Stimulated activated CD4-positive, alpha-beta T cell treated with anti-CD3 and anti-CD28 coated beads, TNF-alpha, amount 100 ng/mL, for 4 hours (primary cell): ENCODE results near the gene MED15.
"Not testable (repeated sequence)": the region's sequence is repeated elsewhere in the genome, so short reads cannot be mapped to it uniquely, and the experiment has no call there.

ENCODE experiments used
- DNase-seq, 3 experiments: peaks; one replicate each; pipeline ENCODE4 v3.0.0-alpha.2; 2020; ENCODE audit warnings: low read depth in 3 of 3

MED15 gene

DNA sequence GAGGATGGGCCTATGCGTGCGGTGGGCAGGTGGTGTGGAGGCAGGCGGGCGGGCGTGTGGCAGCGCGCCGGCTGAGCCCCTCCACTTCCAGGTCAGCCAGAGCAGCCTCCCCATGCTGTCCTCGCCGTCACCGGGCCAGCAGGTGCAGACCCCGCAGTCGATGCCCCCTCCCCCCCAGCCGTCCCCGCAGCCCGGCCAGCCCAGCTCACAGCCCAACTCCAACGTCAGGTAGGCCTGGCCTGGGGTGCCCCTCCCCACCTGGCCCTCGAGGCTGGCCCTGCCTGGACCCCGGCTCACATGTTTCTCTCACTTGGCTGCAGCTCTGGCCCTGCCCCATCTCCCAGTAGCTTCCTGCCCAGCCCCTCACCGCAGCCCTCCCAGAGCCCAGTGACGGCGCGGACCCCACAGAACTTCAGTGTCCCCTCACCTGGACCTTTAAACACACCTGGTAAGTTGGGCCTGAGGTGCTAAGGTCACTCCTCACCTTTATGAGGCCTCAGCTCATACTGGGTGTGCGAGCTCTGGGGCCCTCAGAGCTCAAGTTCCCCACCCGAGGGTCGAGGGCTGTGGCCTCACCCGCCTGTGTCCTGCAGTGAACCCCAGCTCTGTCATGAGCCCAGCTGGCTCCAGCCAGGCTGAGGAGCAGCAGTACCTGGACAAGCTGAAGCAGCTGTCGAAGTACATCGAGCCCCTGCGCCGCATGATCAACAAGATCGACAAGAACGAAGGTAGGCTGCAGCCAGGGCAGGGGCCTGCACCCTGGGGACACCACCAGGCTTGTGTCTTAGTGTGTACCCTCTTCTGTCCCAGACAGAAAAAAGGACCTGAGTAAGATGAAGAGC, 75.3 kb downstream of the MED15 start:
- no peak for DNase-seq

DNA sequence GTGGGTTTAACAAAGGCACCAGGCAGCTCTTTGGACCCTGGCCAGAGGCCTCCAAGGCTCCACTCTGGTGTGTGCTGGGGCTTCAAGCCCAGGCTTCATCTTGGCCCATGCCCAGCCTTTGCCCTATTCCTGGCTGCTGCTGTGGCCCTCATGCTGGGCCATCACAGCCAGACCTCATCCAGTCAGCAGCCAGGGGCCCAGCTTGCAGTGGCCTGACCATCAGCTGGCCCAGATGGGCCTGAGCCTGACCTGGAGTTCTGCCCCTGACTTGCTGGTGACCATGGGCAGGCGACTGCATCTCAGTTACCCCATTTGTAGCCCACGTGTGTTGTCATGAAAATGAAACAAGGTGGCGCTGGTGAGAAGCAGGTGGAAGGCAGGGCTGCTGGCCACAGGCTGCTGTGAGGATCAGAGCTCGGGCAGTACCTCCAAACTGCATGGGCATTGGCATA, 76.1 kb downstream of the MED15 start:
- no peak for DNase-seq

DNA sequence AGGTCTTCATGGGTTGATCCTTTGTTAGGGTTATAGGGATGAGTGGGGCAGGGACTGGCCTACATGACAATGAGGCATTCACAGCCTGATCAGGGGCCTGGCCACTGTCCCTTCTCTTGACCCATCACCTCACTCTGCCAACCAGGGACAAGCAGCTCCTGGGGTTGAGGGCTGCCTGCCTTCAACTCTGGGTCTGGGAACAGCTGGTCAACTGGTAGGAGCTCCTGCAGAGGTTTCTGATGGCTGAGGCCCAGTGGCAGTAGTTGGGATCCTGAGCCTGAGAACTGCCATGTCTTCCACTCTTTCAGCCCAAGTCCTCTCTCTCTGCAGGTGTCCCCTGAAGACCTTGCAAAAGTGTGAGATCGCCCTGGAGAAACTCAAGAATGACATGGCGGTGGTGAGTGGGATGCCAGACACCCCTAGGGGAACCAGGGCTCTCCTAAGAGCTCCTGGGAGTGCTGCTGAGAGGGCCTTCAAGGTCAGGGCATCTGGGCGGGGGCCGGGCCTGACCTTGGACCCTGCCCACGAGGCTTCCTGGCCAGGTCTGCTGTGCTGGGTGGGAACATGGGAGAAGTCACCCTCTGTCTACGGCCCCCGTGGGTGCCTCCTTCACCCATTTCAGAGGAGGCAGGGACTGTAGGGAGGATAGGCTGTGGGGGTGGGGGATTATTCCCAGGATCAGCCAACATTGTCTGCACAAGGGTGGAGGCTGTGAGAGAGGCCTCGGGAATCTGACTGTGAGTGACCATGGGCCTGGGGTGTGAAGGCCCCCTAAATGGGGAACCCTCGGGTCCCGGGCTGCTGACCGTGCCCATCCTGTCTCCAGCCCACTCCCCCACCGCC, 76.8 kb downstream of the MED15 start:
- no peak for DNase-seq

DNA sequence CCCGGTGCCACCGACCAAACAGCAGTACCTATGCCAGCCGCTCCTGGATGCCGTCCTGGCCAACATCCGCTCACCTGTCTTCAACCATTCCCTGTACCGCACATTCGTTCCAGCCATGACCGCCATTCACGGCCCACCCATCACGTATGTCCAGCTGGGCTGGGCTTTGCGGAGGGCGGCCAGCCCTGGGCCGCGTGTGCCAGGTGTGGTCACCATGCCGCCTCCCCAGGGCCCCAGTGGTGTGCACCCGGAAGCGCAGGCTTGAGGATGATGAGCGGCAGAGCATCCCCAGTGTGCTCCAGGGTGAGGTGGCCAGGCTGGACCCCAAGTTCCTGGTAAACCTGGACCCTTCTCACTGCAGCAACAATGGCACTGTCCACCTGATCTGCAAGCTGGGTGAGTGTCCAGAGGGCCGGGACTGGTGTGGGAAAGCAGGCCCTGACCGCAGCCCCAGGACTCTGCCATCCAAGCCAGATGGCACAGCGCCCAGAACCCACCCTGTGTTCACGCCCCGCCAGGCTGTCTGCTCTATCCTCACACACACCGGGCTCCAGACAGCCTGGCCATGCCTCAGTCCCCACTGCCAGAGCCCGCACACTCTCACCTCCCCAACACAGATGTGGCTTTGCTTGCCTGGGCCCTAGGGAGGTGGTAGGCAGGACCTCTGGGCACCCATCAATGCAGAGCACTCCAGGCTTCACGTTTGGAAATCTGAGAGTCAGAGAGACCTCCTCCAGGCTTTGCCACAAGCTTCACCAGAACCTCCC, 77.6 kb downstream of the MED15 start:
- DNase-seq = no peak

DNA sequence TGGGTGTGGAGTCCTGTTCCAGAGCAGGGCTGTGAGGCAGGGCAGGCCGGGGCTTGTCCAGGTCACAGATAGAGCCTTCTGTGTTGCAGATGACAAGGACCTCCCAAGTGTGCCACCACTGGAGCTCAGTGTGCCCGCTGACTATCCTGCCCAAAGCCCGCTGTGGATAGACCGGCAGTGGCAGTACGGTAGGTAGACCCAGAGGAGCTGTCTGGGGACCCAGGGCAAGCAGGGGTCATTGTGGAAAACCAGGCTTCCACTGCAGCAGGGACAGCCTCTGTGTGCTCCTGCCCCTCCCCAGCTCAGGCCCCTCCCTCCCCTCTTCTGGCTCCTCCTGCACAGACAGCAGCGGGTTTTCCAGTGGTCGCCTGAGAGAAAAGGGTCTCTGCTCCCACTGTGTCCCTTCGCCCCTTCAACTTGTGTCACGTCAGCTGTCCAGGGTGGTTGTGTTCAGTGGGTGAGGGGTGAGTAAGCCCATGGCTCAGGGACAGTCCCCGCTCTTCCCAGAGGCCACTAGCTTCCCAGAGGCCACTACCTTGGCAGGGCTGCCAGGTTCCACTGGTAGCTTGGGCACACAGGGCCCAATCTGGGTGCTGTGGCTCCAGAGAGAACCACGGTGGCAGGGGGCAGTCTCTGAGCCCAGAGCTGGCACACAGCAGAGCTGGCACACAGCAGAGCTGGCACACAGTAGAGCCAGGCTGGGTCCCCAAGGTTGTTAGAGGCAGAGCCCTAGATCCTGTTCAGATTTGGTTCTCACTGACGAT, 78.4 kb downstream of the MED15 start:
- no peak for DNase-seq

DNA sequence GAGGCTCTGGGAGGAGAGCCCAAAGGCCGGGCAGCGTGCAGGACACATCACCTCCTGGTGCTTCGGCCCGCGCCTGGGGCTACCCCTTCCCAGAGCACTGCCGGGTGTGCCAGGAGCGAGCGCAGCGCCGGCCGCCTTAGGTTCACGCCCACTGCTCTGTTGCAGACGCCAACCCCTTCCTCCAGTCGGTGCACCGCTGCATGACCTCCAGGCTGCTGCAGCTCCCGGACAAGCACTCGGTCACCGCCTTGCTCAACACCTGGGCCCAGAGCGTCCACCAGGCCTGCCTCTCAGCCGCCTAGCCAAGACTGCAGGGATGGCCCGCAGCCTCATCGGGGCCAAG, 79.0 kb downstream of the MED15 start:
- DNase-seq = no peak

DNA sequence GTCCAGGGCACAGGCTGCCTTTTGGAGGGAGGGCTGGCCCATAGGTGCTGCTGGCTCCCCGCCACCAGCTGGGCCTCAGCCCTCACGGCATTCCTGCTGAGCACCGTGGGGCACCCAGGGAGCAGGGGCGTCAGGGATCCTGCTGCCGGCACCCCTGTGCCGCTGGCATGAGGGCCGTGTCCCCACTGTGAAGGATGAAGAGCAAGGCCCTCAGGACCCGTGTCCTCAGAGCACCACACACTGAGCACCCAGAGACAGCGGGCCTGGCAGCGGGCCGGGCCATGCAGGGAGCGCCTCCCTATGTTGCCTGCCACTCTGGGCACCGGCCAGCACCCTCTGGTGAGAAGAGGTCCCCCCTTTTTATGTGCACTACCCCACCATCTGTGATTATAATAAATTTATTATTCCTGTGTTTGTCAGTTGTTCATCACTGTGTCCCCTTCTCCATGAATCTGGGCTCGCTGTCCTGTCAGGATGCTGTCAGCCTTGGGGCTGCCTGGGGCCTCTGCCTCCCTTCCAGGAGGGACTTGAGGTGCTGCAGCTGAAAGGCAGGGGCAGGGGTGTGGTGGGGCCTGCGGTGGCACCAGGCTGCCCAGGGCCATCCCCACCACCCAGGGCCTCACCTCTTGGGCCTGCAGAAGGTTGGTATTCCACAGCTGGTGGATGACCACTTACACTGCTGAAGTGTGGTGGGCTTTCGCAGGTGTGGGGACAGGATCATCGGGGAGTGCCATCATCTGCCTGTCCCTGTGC, 80.0 kb downstream of the MED15 start:
- no peak for DNase-seq

DNA sequence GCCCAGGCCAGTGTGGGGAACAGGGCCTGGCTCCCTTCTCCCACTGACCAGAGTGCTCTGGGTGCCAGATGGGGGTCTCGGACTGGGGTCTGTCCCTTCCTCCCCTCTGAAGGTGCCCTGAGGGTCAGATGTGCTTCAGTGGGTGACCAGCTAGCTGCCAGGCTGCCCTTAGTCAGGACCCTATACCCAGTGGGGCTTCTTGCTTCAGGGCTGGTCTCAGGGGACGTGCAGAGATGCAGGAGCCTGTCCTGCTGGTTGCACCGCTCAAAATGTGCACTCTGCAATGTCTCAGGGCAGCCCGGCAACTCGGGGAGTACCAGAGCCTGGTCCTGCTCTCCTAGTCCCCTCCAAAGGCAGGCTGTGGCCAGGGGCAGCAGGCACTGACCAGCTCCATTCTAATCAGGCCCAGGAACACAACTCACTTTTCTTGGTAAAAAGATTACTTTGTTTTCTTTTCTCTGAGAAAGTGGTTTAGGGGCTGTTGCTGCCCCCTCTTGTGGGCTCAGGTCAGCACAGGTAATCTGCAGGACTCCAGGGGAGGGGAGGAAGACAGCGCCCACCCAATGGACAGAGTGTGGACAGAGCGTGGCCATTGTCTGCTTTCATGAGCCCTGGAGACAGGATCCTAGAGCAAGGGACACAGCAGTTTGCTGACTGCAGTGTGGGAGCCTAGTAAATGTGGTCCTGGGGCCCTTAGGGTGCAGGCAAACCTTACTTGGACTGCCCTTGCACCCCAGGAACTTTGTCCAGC, 80.9 kb downstream of the MED15 start:
- DNase-seq = no peak

DNA sequence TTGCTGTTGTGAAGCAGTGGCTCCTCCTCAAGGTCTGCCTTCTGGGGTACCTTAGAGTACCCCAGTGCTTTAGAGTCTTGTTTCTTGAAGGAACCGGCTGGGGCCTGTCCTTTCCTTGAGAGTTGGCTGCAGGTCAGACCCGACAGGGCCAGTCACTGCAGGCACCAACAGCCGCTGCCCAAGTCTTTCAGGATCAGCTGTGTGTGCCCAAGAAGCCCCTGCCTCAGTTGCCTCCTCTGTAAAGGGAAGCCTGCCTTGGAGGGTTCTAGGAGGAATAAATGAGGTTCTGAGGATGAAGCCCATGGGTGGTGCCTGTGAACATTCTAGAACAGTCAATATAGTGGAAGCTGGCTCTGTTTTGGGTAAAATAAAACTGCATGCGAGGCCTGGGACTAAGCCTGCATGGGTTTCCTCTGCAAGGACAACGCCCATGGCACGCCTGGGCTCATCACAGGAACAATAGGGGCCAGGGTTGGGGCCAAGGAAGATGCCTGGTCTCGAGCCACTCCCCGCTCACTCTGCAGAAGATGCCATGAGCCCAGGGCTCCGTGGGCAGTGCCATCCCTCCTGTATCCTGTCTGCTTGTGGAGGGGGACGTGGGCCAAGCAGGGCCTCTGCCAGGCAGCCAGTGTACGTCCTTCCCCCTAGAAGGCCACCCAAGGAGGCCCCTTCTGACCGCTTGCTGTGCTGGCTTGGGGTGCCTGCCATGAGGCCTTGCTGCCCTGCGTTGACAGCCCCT, 81.6 kb downstream of the MED15 start:
- no peak for DNase-seq

DNA sequence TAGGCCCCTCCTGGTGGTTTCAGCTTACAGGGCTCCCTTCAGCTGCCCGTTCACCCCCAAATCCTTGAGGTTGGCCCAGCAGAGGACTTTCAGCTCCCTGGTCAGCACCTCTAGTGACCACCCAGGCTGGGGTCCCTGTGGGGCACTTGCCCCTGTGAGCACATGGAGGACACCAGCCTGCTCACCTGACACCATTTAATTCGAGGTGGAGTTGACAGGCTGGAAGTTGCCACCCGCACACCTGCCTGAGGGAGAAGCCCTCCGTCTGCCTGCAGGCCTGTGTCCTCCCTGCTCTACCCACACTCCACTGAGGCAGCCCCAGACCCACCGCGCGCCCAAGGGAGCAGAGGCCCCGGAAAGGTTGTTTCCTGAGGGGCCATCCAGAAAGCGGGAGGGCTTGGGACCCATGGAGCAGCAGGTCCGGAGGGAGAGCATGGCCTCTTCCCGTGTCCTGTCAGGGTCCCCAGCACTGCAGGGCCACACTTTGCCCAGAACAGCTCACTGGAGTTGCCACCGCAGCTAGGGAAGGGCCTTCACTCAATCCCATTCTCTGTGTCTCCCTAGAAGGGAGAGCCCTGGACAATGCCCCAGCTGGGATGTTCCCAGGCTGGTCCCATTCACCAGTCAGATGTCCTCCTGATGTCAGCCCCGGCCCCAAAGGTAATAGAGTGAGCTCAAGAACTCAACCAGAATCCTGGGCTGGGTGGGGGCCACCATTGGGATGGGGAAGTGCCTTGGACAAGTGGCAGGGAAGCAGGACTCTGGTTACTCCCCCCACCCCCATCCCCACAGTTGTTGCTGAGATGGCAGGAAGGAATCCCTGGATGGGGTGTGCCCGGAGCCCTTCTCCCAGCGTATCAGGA, 82.4 kb downstream of the MED15 start:
- DNase-seq = no peak

DNA sequence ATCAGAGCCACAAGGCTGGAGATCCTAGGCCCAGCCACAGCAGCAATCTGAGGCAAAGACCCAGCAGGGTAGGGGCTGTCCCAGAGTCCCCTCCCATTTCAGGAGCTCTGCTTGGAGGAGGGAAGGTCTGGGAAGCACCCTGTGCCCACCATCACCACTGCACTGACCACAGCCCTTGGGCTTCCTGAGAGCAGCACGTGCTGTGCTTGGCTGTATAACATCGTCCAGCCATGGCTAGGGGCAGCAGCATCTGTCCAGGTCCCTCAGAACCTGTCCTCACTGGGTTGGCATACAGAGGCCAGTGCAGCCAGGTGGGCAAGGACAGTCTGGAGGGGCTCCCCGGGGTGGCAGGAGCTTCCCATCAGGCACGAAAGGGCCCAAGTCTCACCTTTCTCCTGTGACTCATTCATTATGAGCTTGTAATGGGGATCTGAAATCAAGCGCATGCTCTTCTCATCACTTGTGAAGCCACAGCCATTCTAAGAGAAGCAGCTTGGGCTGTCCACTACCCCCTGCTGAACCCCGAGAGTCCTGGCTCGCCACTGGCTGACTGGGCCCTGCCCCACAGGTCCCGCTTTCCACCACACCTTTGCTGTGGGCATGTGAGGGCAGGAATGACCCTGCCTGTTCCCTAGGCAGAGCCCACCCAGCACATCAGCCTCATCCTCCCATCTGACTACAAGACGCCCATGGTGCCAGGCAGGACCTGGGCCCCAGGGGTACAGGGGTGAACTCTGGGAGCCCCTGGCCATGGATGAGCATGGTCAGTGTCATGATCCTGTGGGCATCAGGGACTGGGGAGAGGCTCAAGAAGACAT, 83.3 kb downstream of the MED15 start:
- no peak for DNase-seq

DNA sequence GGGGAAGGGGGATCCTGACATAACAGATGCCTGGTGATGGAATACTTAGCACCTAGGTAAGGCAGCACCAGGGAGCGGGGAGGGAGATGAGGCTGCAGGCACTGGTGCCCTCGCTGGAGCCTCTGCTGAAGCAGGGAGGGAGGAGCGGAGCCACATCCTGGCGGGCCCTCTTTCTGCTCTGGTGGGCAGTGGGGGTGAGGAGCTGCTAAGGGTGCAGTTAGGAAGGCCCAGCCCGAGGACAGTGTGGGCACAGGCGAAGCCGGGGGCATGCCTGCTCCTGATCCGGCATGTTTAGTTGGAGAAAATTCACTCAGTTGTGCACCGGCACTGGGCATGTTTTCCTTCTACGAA, 83.9 kb downstream of the MED15 start:
- no peak for DNase-seq

DNA sequence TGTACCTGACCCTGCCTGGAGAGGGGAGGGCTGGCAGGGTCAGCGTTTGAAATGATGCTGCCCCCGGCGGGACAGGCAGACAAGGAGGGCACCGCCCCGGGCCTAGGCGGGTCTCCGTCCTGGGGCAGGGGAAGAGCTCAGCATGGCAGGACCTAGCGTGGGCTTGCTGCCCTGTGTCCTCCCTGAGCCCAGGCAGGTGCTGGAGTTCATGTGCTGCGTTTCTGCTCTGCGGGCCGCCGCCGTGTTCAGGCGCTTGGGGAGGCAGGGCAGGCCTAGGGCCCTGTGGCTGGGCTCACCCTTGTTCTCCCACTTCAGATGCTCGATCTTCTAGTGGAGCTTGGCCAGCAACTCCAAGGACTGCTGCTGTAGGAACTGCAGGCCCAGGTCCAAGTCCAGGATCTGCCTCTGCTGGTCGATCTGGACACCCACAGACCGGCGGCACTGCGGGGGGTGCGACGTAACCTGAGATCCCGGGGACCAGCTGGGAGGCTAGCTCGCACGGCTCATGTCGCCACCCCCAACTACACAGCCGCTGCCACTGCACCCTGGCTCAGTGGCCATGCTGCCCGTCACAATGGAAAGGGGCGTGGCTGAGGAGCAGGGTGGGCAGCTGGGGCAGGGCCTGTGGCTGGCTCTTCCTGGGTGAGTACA, 84.4 kb downstream of the MED15 start:
- no peak for DNase-seq

DNA sequence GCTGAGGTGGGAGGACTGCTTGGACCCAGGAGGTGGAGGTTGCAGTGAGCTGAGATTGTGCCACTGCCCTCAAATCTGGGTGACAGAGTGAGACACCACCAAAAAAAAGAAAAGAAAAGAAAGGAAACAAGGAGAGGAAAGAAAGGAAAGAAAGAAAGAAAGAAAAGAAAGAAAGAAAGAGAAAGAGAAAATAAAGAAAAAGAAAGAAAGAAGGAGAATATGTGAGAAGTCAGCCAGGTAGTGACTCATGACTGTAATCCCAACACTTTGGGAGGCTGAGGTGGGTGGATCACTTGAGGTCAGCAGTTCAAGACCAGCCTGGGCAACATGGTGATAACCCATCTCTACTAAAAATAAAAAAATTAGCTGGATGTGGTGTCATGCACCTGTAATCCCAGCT, 86.6 kb downstream of the MED15 start:
- DNase-seq = not testable (repeated sequence)

DNA sequence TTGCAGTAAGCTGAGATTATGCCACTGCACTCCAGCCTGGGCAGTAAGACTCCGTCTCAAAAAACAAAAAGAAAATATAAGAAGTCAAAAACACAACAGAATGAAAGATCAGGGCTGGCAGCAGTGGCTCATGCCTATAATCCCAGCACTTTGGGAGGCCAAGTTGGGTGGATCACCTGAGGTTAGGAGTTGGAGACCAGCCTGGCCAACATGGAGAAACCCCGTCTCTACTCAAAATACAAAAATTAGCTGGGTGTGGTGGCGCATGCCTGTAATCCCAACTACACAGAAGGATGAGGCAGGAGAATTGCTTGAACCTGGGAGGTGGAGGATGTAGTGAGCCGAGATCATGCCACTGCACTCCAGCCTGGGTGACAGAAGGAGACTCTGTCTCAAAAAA, 87.1 kb downstream of the MED15 start:
- not testable (repeated sequence) for DNase-seq

DNA sequence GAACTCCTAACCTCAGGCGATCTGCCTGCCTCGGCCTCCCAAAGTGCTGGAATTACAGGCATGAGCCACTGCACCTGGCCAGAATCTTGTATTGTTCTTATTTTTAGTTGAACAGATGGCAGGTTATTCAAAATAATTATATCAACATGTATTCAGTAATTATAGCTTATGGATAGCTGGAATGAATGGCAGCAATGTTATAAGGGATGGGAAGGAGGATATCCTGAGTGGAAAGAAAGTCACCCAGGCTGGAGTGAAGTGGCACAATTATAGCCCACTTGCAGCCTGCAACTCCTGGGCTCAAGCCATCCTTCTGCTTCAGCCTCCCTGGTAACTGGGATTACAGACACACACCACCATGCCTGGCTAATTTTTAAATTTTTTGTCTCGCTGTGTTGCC, 88.1 kb downstream of the MED15 start:
- no peak for DNase-seq

DNA sequence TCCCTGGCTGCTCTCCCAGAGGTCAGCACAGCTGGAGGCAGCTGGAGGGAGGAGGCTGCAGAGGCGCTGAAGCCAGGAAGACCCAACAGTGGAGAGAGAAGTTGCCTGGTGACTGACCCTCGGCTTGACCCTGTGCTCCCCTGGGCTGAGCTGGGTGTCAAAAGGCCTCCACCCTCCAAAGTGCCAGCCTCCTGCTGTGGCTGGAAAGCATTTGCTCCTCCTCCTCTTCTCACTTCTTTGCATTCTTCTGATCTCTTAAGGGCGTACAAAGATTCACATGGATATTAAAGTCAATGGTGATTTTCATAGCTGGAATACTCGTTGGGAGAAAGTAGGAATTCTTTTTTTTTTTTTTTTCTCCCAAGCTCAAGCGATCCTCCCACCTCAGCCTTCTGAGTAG, 91.7 kb downstream of the MED15 start:
- DNase-seq = no peak
